NCI-H460 (cell line): ENCODE data around the gene NPW. TPM values are rescaled to one million over a fixed set of nuclear protein-coding genes. Genes with fewer than 3 reads are reported as not detected.
A peak's percentile ranks its signal among the peaks of the same experiment; 100 is the strongest.
"Not testable (repeated sequence)": the region's sequence is repeated elsewhere in the genome, so short reads cannot be mapped to it uniquely, and the experiment has no call there.

Source experiments
- DNase-seq: peaks from one replicate; pipeline ENCODE4 v3.0.0-alpha.2; 2016; ENCODE audit warnings: low read depth; ENCODE audit errors: extremely low read depth
- total RNA-seq: library from RNA; depleted of rRNA; stranded (reverse); fragments of >200 nt; shearing (Covaris generic); gene quantifications from 2 replicates; pipeline ENCODE4 v1.2.3, GENCODE V29; 2014

Gene NPW
- total RNA-seq, 1 experiment from 2014 or later, result 3.4 TPM

GRCh38 chr16:2001035-2001434 is 18.6 kb upstream of the NPW start:
- no peak for DNase-seq

GRCh38 chr16:2001456-2002355 is 17.9 kb upstream of the NPW start:
- no peak for DNase-seq

- no peak for DNase-seq
These were observed 17.0 kb upstream of the NPW start for GRCh38 chr16:2002406-2003230.

GRCh38 chr16:2003231-2003826 is 16.3 kb upstream of the NPW start:
- no peak for DNase-seq

- DNase-seq, result peak; percentile 91
These were observed 15.6 kb upstream of the NPW start for GRCh38 chr16:2003827-2004641.

- no peak for DNase-seq
These were observed 14.6 kb upstream of the NPW start for GRCh38 chr16:2004795-2005517.

GRCh38 chr16:2005646-2006045 is 13.9 kb upstream of the NPW start:
- peak; percentile 77 for DNase-seq

- DNase-seq, result no peak
These were observed 13.3 kb upstream of the NPW start for GRCh38 chr16:2006317-2006716.

GRCh38 chr16:2007081-2007836 is 12.3 kb upstream of the NPW start:
- no peak for DNase-seq

- DNase-seq, result no peak
These were observed 11.5 kb upstream of the NPW start for GRCh38 chr16:2008009-2008526.

GRCh38 chr16:2008631-2009163 is 10.9 kb upstream of the NPW start:
- no peak for DNase-seq

- no peak for DNase-seq
These were observed 10.3 kb upstream of the NPW start for GRCh38 chr16:2009164-2009711.

GRCh38 chr16:2009791-2010510 is 9.6 kb upstream of the NPW start, which contains the start of gene ZNF598:
ZNF598 (minus strand) TSS chr16:2009821.
- DNase-seq, result peak; percentile 79

- not testable (repeated sequence) for DNase-seq
These were observed 7.9 kb upstream of the NPW start for GRCh38 chr16:2011726-2012125.

GRCh38 chr16:2013527-2013926 is 6.1 kb upstream of the NPW start:
- no peak for DNase-seq

GRCh38 chr16:2015117-2015946 is 4.3 kb upstream of the NPW start:
- DNase-seq, result peak; percentile 96

- DNase-seq, result no peak
These were observed 3.7 kb upstream of the NPW start for GRCh38 chr16:2015947-2016208.
